Loucy (cell line): Measurements from ENCODE around the gene PXN.
"Not testable (repeated sequence)": the region's sequence is repeated elsewhere in the genome, so short reads cannot be mapped to it uniquely, and the experiment has no call there.

Experiments
- H2AFZ ChIP-seq: fragments of 200-600 bp; sonication (generic); 2 replicates; pipeline ENCODE4 v1.6.0; 2016; ENCODE audit warnings: antibody characterized with exemption, mild to moderate bottlenecking, low read length, moderate library complexity
- H3F3A ChIP-seq: fragments of 200-600 bp; 2 replicates; pipeline ENCODE4 v1.6.0; 2016; ENCODE audit warnings: antibody characterized with exemption, low read depth, mild to moderate bottlenecking
- H3K27me3 ChIP-seq: fragments of 200-600 bp; sonication (generic); 2 replicates; pipeline ENCODE4 v1.6.1; 2014; ENCODE audit warnings: low read length, mild to moderate bottlenecking; ENCODE audit not compliant: insufficient read depth, poor library complexity, severe bottlenecking
- H3K36me3 ChIP-seq: fragments of 200-600 bp; sonication (generic); 2 replicates; pipeline ENCODE4 v1.6.1; 2016; ENCODE audit warnings: low read length; ENCODE audit not compliant: insufficient read depth
- H3K4me1 ChIP-seq: fragments of 200-600 bp; sonication (generic); 2 replicates; pipeline ENCODE4 v1.5.1; 2014; ENCODE audit warnings: low read length, mild to moderate bottlenecking; ENCODE audit not compliant: insufficient read depth, poor library complexity, severe bottlenecking
- H3K4me2 ChIP-seq: fragments of 200-600 bp; sonication (generic); 2 replicates; pipeline ENCODE4 v1.6.0; 2014; ENCODE audit warnings: antibody characterized with exemption, low read length, low read depth, mild to moderate bottlenecking; ENCODE audit not compliant: poor library complexity, severe bottlenecking
- H3K4me3 ChIP-seq: fragments of 200-600 bp; sonication (generic); 2 replicates; pipeline ENCODE4 v1.5.1; 2014; ENCODE audit warnings: low read length, mild to moderate bottlenecking, mixed read lengths; ENCODE audit not compliant: poor library complexity, severe bottlenecking
- H3K79me2 ChIP-seq: fragments of 200-600 bp; sonication (generic); 2 replicates; pipeline ENCODE4 v1.6.1; 2014; ENCODE audit warnings: low read length; ENCODE audit not compliant: insufficient read depth
- H3K9ac ChIP-seq: fragments of 200-600 bp; sonication (generic); 2 replicates; pipeline ENCODE4 v1.6.0; 2014; ENCODE audit warnings: mild to moderate bottlenecking, low read depth, low read length, moderate library complexity; ENCODE audit not compliant: poor library complexity, severe bottlenecking
- H3K9me2 ChIP-seq: fragments of 200-600 bp; sonication (generic); replicated peaks from 2 replicates; pipeline ENCODE4 v1.6.1; 2016; ENCODE audit warnings: low read depth, low read length, mixed read lengths
- H3K9me3 ChIP-seq: fragments of 200-600 bp; sonication (generic); 2 replicates; pipeline ENCODE4 v1.6.1; 2014; ENCODE audit warnings: mild to moderate bottlenecking, antibody characterized with exemption, low read length, low read depth; ENCODE audit not compliant: insufficient read depth
- H4K20me1 ChIP-seq: fragments of 200-600 bp; sonication (generic); 2 replicates; pipeline ENCODE4 v1.6.0; 2014; ENCODE audit warnings: antibody characterized with exemption, low read length, mild to moderate bottlenecking; ENCODE audit not compliant: insufficient read depth, poor library complexity, severe bottlenecking
- EZH2phosphoT487 ChIP-seq: fragments of 200-600 bp; IDR thresholded peaks from 2 replicates; pipeline ENCODE4 v1.6.1; 2018; ENCODE audit warnings: antibody characterized with exemption, mild to moderate bottlenecking, moderate library complexity, borderline replicate concordance
- TF ChIP-seq, protein P1 (sequence below): fragments of 200-600 bp; sonication (generic); conservative IDR thresholded peaks from 2 replicates; pipeline ENCODE4 v1.5.1; 2014; ENCODE audit warnings: mild to moderate bottlenecking, antibody characterized with exemption, low read length

The PXN gene

DNA sequence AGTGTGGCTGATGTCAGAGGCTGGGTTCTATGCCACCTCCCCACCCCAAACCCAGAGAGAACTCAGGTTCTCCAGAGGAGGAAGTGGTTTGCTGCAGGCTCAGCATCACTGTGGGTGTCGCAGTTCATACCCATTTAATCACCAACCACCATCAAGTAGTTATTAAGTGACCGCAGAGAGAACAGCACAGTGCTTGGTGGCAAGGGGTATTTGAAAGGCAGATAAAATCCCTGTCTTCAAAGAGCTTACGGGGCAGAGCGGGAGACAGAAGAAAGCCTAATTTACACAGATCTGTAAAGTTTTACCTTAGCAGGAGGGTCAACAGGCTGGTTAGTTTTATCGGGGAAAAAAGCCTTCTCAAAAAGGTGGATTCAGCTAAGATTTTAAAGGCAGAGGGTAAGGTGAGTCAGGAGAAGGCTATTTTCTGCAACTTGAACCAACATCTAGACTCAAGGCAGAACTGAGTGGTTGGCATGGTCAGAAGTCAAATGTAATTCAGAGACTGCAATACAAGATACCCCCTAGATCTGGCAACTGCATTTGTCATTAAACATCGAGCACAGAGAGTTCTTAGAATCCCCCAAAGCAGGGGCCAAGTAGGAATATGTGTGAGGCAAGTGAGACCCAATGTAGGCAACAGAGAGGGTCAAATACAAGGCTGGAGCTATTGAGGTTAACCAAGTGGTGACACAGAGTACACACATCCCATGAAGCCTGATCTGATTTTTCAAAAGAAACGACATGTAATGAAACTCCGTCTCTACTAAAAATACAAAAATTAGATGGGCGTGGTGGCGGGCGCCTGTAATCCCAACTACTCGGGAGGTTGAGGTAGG lies 13.2 kb downstream of the PXN start:
- Histone ChIP-seq H3K79me2 (no peaks in the 10 kb centered on the region), H3K4me1 (peaks cover 21% of the 10 kb centered on the region), H3F3A (peaks cover 3% of the 10 kb centered on the region; the same call in 1 of the 2 replicates), H3K4me3 (no peak overlapping the region), H3K4me2 (peak overlapping the region; percentile 43), H3K27me3 (peaks cover 71% of the 10 kb centered on the region), H3K9me2 (no peaks in the 10 kb centered on the region), H3K36me3 (no peaks in the 10 kb centered on the region), H3K9me3 (no peaks in the 10 kb centered on the region), H2AFZ (no peak overlapping the region), H4K20me1 (peaks cover 7% of the 10 kb centered on the region), H3K9ac (no peak overlapping the region)
- peak; percentile 77; the same call in 1 of the 2 replicates for TF ChIP-seq EZH2phosphoT487
- TF ChIP-seq, protein P1, sequence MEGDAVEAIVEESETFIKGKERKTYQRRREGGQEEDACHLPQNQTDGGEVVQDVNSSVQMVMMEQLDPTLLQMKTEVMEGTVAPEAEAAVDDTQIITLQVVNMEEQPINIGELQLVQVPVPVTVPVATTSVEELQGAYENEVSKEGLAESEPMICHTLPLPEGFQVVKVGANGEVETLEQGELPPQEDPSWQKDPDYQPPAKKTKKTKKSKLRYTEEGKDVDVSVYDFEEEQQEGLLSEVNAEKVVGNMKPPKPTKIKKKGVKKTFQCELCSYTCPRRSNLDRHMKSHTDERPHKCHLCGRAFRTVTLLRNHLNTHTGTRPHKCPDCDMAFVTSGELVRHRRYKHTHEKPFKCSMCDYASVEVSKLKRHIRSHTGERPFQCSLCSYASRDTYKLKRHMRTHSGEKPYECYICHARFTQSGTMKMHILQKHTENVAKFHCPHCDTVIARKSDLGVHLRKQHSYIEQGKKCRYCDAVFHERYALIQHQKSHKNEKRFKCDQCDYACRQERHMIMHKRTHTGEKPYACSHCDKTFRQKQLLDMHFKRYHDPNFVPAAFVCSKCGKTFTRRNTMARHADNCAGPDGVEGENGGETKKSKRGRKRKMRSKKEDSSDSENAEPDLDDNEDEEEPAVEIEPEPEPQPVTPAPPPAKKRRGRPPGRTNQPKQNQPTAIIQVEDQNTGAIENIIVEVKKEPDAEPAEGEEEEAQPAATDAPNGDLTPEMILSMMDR, result no peak

DNA sequence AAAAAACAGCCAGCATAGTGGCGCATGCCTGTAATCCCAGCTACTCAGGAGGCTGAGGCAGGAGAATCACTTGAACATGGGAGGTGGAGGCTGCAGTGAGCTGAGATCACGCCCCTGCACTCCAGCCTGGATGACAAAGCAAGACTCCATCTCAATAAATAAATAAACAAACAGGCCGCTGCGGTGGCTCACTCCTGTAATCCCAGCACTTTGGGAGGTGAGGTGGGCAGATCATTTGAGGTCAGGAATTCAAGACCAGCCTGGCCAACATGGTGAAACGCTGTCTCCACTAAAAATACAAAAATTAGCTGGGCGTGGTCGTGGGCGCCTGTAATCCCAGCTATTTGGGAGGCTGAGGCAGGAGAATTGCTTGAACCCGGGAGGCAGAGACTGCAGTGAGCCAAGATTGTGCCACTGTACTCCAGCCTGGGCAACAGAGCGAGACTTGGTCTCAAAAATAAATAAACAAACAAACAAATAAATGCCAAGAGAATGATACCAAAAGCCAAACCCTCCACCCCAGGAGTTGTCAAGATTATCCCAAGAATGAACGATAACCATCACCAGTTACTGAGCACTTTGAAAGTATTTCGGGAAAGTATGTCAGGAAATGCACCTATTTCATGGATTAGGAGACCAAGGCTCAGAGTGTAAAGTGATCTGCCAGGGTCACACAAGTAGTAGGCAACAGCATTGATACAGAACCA lies 14.0 kb downstream of the PXN start:
- H4K20me1 ChIP-seq, H3K4me3 ChIP-seq, H3K9me3 ChIP-seq, H3F3A ChIP-seq, H3K79me2 ChIP-seq, H3K36me3 ChIP-seq, H3K9ac ChIP-seq, H2AFZ ChIP-seq, H3K9me2 ChIP-seq: not testable (repeated sequence)
- Histone ChIP-seq H3K4me1 (peaks cover 21% of the 10 kb centered on the region), H3K27me3 (peaks cover 71% of the 10 kb centered on the region), H3K4me2 (peak overlapping the region; percentile 11)

DNA sequence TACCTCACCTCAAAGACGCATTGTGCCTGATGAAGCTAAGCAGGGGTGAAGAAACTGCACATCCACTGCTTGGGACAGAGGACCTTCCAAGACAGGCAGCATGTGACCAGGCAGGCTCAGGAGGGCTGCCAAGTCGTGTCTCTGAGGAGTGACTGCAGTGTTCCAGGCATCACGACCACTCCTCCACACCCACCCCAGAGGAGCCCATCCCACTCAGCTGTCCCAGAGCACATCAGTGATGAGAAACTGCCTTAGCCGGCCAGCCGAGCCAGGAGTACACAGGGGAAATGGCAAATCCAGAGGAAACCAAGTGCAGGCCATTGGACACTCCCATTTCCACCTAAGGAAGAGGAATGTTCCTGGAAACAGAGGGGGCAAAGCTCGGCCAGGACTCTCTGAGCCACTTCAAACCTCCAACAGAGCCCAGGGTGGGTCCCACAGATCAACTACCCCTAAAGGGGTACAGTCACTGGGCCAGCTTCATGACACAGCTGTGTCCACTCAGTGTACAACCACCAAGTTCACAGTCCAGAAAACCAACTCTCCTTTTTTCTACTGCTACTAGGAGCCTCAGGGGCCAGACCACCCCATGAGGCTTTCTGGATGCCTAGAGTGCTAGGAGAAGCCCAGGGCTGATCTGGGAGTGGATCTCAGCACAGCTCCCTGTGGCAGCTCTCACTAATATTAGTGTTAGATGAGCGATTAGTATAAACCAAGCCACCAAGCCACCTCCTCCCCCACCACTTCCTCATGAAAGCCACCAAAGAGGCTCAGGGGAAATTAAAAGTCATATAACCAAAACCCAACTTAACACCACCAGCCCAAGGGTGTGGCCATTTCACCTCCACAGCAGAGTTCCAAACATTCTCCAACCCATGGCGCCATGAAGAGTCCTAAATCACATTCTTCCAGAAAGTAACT lies 15.4 kb downstream of the PXN start:
- peaks cover 7% of the 10 kb centered on the region for H4K20me1 ChIP-seq

More for the DNA sequence above, 15.4 kb downstream of the PXN start:
- Histone ChIP-seq H3K4me2 (peak overlapping the region; percentile 51), H3K4me1 (peaks cover 21% of the 10 kb centered on the region), H3K4me3 (no peak overlapping the region), H2AFZ (no peak overlapping the region), H3K9me3 (no peaks in the 10 kb centered on the region), H3F3A (peaks cover 3% of the 10 kb centered on the region; the same call in 1 of the 2 replicates), H3K9ac (no peak overlapping the region), H3K9me2 (no peaks in the 10 kb centered on the region), H3K36me3 (no peaks in the 10 kb centered on the region), H3K79me2 (no peaks in the 10 kb centered on the region), H3K27me3 (peaks cover 70% of the 10 kb centered on the region)
- TF ChIP-seq, protein P1, result no peak
- TF ChIP-seq EZH2phosphoT487, result peak; percentile 47; the same call in 1 of the 2 replicates
